Testis (tissue), 2 donors: ENCODE measurements around the gene MAPK1IP1L.

Source experiments
- CTCF ChIP-seq, 3 experiments: fragments of 450-650 bp in 2 of 3; fragments of 200-600 bp in 1 of 3; sonication (generic) in 1 of 3; IDR thresholded peaks; one replicate each; pipeline ENCODE4 v1.5.1; 2016 to 2019; ENCODE audit warnings: antibody characterized with exemption in 3 of 3, mild to moderate bottlenecking in 2 of 3, moderate library complexity in 1 of 3
- POLR2A ChIP-seq: fragments of 450-650 bp; IDR thresholded peaks from one replicate; pipeline ENCODE4 v1.6.1; 2017; ENCODE audit warnings: antibody characterized with exemption, mild to moderate bottlenecking, moderate library complexity

- no peak for TF ChIP-seq CTCF (IDR thresholded peaks at IDR 0.05)
- no peak for TF ChIP-seq POLR2A
Observed at GRCh38 chr14:55088356-55088755, 36.9 kb downstream of the MAPK1IP1L start.
